GM12801 (cell line): ENCODE results near the gene HK3.

ENCODE experiments used
- CTCF ChIP-seq: IDR thresholded peaks from one replicate; pipeline ENCODE4 v1.5.1; 2011; ENCODE audit warnings: control low read depth; ENCODE audit not compliant: insufficient read length; ENCODE audit errors: extremely low read depth

Gene HK3

DNA sequence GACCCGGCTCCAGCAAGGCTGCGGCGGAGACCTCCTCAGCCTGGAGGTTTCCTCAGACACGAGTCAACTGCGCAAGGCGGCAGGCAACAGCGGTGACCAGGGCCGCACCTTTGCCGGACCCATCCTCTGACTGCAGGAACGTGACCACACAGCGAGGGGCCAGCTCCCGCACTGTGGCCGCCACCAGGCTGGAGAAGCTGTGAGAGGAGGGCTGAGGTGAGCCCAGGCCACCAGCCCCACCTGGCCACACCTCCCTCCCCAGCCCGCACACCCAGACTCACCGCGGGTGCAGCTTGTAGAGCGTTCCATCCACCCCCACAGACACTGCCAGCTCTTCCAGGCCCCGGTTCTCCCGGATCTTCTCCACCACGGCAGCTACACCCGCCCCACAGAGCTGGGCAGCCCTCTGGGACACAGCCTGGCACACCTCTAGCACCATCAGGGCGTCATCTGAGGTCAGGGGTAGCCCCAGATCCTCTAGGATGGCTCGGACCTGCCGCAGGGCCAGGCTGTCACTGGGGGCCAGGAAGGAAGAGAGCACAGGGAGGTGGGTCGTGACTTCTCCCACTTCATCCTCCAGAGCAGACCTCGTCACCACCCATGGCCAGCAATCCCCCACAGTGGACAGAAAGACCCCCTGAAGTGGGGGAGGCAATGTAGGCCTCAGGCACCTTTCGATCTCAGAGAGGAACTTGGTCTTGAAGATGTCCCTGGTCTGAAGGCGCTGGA lies 18.0 kb downstream of the HK3 start:
- no peak for TF ChIP-seq CTCF

- TF ChIP-seq CTCF = no peak
Measured at GRCh38 chr5:176880366-176881020, 18.7 kb downstream of the HK3 start.

DNA sequence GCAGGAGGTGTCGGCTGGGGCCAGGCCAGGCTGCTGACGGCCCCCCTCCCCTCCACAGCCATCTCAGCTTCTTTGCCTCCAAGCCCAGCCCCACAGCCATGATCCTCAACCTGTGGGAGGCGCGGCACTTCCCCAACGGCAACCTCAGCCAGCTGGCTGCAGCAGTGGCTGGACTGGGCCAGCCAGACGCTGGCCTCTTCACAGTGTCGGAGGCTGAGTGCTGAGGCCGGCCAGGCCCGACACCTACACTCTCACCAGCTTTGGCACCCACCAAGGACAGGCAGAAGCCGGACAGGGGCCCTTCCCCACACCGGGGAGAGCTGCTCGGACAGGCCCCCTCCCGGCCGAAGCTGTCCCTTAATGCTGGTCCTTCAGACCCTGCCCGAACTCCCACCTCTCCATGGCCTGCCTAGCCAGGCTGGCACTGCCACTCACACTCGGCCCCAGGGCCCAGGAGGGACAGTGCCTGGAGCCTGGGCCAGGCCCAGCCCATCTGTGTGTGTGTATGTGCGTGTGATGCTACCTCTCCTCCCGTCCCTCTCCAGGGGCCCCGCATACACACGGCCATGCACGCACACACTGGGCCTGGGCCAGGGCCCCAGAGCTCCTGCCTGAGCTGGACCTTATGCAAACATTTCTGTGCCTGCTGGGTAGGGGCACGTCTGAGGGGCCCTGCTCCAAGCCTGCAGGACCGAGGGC lies 19.3 kb downstream of the HK3 start:
- TF ChIP-seq CTCF = no peak

- TF ChIP-seq CTCF = no peak
Measured at GRCh38 chr5:176878906-176879662, 20.1 kb downstream of the HK3 start.

DNA sequence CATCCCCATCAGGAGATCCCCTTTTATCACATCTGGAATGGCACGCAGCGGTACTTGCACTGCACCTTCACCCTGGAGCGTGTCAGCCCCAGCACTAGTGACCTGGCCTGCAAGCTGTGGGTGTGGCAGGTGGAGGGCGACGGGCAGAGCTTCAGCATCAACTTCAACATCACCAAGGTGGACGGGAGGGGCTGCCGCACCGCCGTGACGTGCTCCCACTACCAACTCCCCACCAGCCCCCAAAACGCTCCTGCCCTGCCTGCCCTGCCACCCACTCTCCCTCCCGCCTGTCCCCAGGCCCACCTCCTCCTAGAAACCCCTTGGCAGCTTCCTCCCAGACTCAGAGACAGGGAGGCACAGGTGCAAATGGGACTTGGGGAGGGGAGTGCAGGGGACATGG lies 20.7 kb downstream of the HK3 start:
- no peak for TF ChIP-seq CTCF

- TF ChIP-seq CTCF = no peak
Measured at GRCh38 chr5:176877793-176878331, 21.3 kb downstream of the HK3 start.
